CD1c-positive myeloid dendritic cell (primary cell): ENCODE measurements around the gene ATF7IP2.
"Not testable (repeated sequence)": the region's sequence is repeated elsewhere in the genome, so short reads cannot be mapped to it uniquely, and the experiment has no call there.

Experiments used
- DNase-seq: peaks from one replicate; pipeline ENCODE4 v3.0.0-alpha.2; 2016; ENCODE audit errors: extremely low spot score

ATF7IP2 gene

DNA sequence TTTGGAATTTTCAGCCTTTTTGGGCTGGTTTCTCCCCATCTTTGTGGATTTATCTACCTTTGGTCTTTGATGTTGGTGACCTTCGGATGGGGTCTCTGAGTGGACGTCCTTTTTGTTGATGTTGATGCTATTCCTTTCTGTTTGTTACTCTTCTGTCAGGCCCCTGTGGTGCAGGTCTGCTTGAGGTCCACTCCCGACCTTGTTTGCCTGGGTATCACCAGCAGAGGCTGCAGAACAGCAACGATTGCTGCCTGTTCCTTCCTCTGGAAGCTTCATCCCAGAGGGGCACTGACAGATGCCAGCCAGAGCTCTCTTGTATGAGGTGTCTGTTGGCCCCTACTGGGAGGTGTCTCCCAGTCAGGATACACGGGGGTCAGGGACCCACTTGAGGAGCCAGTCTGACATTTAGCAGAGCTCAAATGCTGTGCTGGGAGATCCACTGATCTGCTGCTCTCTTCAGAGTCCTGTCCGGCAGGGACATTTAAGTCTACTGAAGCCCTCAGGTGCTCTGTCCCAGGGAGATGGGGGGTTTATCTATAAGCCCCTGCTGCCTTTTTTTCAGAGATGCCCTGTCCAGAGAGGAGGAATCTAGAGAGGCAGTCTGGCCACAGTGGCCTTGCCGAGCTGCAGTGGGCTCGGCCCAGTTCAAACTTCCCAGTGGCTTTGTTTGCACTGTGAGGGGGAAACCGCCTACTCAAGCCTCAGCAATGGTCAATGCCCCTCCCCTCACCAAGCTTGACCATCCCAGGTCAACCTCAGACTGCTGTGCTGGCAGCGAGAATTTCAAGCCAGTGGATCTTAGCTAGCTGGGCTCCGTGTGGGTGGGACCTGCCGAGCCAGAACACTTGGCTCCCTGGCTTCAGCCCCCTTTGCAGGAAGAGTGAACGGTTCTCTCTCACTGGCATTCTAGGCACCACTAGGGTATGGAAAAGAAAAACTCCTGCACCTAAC, 66.6 kb downstream of the ATF7IP2 start:
- DNase-seq: not testable (repeated sequence)

DNA sequence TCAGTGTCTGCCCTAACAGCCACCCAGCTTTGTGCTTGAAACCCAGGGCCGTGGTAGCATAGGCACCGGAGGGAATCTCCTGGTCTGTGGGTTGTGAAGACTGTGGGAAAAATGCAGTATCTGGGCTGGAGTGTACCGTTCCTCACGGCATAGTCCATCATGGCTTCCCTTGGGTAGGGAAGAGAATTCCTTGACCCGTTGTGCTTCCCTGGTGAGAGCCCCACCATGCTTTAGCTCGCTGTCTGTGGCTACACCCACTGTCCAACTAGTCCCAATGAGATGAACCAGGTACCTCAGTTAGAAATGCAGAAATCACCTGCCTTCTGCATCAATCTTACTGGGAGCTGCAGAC, 67.3 kb downstream of the ATF7IP2 start:
- no peak for DNase-seq

DNA sequence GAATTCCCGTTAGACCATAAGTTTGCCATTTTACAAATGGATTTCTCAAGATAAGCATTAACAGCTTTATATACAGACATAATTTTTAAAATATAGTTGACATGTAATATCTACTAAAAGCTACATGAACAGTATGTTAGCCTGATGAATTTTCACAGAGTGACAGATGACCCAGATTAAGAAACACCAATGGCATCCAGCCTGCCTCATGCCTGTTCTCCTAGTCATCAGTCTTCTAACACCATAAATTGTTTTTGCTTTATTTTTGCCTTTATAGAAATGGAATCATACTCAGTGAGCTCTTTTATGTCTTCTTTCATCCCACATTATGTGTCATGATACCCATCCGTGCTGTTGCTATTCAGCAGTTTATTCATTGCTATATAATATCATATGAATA, 80.0 kb downstream of the ATF7IP2 start:
- no peak for DNase-seq

DNA sequence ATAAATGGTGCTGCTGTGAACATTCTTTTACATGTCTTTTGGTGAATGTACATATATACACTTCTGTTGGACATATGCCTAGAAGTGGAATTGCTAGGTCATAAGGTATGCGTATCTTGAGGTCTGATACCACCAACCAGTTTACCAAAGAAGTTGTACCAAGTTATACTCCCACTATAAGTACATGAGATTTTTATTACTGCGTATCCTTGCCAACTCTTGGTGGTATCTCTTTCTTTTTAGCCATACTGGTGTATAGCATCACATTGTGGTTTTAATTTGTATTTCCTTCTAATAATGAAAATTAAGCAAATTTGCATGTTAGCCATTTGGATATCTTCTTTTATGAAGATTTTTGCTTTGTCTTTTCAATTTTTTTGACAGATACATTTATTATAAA, 80.5 kb downstream of the ATF7IP2 start:
- no peak for DNase-seq

DNA sequence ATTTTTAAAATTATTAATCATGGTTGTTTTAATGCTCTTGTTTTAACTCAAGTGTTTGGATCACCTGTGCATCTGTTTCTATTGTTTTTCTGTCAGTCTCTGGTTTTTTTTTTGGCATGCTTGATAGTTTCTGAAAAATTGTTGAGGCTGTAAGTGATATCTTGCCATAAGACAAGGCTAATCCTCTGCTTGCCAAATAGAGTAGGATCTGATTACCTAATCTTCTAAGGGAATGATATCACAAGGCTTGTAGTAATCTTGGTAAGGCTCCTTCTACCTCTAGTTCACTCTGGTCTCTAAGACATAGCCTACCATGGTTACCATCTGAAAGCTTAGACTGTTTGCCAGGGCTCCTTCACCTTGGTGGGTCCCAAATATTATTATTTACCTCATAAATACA, 81.0 kb downstream of the ATF7IP2 start:
- no peak for DNase-seq

DNA sequence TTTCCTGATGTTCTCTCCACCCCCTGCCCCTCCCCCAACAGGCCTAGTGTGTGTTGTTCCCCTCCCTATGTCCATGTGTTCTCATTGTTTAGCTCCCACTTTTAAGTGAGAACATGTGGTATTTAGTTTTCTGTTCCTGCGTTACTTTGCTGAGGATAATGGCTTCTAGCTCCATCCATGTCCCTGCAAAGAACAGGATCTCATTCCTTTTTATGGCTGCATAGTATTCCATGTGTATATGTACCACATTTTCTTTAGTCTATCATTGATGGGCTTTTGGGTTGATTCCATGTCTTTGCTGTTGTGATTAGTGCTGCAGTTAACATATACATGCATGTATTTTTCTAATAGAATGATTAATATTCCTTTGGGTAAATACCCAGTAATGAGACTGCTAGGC, 90.8 kb downstream of the ATF7IP2 start:
- not testable (repeated sequence) for DNase-seq

DNA sequence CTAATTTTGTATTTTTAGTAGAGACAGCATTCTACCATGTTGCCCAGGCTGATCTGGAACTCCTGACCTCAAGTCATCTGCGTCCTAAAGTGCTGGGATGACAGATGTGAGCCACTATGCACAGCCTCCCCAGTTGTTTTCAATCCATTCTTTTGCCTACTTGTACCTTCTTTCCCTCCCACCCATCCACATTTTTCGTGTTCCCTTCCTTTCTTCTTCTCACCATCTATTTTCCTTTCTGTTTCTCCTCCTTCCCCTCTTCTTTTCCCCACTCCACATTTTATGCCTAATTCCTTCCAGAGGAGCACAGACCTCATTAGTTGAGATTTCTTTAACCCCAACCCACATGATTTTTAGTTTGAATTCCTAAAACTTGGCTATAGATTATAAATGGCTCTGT, 94.3 kb downstream of the ATF7IP2 start:
- DNase-seq: no peak

DNA sequence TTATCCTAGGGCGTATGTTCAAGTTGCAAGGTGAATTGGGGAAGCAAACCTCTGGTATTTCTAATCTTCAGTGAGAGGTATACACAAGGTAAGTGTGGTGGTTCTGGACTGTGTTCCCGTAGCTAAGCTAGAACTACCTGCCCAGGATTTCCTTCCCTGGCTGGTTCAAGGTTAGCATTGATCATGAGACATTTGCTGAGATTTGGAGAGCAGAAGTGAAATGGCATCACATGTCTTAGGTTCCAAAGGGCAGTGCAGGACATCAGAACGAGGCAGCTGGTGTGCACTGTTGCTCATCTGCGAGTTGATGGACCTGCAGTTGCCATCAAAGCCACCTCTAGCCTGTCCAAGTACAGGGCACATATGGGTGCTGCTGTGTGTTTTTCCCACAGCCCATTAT, 99.3 kb downstream of the ATF7IP2 start:
- DNase-seq: no peak

DNA sequence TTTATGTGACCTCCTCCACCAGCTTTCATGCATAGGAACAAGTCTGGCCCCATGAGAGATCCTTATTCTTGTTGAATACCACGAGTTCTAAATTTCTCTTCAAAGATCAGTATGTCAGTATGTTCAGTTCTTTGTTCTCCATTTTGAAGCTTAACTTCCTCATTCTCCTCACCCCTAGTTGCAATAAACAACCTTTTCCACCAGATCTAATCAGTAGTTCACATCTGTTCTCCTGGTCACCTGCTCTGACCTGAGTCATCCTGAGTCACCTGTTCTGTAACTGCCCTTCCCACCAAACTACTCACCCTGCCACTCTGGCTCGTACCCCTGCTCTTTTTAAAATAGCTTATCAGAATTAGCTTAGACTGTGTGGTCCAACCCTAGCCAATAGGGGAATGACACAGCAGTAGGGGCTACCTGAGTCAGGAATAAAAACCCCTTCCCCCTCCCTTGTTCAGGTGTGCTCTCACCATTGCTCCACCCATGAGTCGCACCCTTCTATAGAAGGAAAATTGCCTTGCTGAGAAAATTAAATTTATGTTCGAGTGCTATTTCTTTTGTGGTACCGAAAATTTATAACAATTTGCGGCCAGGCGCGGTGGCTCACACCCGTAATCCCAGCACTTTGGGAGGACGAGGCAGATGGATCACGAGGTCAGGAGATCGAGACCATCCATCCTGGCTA, 100.0 kb downstream of the ATF7IP2 start:
- peak; percentile 34 for DNase-seq

DNA sequence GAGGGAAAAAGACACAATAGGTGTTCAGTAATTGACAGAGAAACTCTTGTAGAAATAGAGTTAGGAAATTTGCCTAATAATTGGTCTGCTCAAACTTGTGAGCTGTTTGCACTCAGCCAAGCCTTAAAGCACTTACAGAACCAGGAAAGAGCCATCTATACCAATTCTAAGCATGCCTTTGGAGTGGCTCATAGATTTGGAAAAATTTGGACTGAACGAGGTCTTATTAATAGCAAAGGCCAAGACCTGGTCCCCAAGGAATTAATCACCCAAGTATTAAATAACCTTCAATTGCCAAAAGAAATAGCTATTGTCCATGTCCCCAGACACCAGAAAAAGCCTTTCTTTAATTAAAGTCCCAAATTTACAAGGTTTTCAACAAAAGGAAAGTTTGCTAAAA, 104.3 kb downstream of the ATF7IP2 start:
- DNase-seq: no peak

DNA sequence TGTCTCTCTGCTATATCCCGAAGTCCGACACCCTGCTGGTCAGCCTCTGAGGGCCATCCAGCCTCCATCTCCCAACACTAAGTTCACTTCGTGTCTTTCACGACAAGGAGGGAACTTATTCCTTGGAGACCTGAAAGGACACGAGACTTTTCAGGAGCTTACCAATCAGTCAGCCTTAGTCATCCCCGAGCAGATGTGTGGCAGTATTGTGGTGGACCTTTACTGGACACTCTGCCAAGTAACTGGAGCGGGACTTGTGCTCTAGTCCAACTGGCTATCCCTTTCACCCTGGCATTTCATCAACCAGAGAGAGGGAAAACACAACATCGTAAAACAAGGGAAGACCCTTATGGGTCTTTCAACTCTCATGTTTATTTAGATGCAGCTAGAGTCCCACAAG, 107.4 kb downstream of the ATF7IP2 start:
- no peak for DNase-seq

DNA sequence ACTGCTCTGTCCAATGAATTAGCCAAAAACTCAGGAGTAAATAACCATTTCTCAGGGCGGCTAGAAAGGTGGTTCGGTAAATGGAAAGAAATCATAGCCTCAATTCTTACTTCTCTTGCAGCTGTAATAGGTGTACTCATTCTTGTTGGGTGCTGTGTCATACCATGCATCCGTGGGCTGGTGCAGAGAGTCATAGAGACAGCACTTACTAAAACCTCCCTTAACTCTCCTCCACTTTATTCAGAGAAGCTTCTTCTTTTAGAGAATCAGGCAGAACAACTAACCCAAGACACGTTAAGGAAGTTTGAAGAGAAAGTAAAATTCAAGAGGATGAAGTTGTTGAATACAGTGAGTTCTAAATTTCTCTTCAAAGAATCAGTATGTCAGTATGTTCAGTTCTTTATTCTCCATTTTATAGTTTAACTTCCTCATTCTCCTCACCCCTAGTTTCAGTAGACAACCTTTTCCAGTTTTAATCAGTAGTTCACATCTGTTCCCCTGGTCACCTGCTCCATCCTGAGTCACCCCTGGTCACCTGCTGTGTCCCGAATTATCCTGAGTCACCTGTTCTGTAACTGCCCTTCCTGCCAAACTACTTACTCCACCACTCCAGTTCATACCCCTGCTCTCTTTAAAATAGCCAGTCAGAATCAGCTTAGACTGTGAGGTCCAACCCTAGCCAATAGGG, 108.6 kb downstream of the ATF7IP2 start:
- peak; percentile 14 for DNase-seq

DNA sequence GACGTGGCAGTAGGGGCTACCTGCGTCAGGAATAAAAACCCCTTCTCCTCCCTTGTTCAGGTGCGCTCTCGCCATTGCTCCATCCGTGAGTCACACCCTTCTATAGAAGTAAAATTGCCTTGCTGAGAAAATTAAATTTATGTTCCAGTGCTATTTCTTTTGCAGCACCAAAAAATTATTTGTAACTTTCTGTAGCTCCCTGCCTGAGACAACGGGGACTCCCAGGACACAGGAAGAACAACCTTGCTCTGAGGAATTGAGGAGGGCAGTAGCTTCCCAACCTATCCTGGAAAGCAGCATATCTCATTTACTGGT, 109.1 kb downstream of the ATF7IP2 start:
- no peak for DNase-seq

DNA sequence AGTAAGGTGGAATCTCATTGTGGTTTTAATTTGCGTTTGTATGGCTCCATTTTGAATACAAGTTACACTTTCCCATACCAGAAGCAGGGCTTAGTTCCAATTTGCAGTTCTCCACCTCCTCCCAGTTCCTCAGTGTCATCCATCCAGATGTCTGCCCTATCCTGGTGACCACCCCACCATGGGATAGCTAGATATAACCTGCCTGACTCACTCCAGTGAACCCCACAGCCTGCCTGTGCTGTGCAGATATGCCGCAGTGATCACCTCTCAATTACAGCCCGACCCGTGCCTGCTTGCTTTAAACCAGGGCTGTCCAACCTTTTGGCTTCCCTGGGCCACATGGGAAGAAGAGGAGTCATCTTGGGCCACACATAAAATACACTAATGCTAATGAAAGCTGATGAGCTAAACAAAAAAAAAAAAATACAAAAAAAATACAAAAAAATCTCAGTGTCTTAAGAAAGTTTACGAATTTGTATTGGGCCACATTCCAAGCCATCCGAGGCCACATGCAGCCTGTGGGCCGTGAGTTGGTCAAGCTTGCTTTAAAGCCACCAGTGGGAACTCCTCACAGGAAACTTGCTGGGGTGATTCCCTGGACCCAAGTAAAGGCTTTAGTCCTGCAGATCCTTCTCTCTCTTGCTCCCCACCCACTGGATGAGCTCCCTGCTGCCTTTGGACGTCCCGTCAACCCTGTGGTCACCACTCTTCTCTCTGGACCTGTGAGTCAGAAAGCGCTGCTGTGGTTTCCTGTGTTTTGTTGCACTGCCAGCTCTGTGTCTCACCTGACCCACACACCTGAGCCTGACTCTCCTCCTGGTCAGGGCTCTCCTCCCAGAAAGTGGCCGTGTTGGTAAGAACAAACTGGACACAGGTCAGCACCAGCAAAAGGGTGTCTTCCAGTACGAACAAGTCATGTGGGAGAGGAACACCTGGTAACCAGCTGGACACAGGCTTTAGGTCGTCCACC, 111.6 kb downstream of the ATF7IP2 start:
- DNase-seq: no peak

DNA sequence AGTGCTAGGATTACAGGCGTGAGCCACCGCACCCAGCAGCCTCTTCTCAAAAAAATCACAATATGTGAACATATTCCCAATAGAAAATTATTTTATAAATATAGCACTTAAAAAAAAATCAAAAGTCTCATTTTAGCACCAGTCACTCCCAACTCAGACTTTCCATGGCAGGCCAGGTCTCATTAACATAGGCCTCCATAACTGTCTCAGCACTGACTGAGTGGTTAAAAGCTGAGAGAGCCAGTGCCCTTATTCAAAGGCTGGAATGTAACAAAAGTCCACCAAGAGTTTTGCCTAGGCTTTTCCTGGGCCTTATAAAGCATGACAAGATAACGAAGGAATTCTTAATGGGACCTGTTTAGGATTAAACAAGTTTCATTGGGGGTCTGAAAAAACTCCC, 114.7 kb downstream of the ATF7IP2 start:
- no peak for DNase-seq

DNA sequence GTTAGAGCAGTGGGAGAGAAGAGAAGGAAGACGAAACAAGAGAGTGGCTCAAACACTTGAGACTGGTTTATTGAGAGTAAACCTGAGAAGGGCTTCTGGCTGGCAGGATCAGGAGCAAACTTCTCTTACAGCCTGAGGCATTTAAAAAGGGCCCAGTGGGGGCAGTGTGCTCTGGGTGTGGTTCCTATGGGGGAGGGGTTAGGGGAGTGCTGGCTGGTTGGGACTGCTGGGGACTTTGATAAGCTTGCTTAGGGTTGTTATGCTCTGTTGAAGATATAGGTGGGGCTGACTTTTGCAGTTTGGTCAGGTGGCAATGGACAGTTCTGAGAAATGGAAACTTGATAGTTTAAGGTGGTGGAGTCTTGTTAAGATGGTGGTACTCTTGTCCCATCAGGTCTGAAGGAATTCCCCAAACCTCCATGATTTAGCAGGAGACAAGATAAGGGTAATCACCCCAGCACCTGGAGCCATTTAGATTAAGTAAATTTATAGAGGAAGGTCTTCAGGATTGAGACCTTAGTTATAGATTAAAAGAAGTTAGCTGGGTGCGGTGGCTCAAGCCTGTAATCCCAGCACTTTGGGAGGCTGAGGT, 115.3 kb downstream of the ATF7IP2 start:
- no peak for DNase-seq

DNA sequence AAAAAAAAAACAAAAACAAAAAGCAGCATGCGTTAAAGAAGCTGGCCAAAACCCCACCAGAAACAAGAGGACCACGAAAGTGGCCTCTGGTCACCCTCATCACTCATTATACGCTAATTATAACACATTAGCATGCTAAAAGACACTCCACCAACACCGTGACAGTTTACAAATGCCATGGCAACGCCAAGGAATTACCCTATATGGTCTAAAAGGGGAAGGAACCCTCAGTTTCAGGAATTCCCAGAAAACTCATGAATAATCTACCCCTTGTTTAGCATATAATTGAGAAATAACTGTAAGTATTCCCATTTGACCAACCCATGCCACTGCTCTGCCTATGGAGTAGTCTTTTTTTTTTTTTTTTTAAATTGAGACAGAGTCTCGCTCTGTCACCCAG, 116.9 kb downstream of the ATF7IP2 start:
- DNase-seq: peak; percentile 53

DNA sequence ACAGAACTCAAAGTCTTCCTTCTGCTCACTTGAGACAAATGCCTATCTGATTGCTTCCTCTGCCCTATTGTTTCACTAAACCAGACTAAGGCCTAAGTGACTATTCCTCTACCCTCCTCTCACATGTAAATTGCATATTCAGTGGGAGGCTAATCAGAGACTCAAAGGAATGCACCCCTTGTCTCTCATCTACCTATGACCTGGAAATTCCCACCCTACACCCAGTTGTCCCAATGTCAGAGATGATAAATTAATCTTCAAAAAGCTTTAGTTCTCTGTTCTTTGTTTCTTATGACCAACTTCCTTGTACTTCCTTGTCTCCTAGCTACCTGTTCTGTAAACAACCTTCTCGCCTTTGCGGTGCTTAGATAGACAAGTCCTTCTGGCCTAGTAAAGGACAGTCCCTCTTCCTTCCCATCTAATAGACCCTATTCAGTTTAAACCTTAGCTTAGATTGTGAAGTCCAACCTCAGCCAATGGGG, 118.6 kb downstream of the ATF7IP2 start:
- DNase-seq: no peak

DNA sequence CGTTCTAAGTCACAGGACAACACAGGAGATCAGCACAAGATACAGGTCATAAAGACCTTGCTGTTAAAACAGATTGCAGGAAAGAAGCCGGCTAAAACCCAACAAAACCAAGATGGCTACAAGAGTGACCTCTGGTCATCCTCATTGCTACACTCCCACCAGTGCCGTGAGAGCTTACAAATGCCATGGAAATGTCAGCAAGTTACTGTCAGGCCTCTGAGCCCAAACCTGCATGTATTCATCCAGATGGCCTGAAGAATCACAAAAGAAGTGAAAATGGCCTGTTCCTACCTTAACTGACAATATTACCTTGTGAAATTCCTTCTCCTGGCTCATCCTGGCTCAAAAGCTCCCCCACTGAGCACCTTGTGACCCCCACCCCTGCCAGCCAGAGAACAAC, 119.4 kb downstream of the ATF7IP2 start:
- not testable (repeated sequence) for DNase-seq

DNA sequence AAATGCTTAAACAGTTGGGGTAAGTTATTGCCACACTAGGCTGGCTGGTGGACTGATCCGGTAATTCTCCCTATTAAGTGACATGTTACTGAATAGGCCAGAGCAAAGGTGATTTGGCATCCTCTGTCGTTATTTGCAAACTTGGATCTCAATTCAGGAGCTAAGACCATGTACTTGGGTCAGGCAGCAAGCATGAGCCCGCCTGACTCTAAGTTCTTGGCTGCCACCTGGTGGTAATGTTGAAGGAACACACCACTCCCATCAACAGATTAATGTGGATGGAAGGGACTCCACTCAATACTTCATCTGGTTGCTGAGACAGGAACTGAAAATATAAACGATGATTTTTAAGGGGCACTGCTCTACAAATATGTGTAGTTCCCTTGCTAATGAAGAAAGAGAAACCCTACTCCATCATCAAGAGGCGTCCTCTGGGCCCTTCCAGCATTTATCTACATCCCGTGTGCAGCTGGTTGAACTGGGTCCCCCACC, 123.7 kb downstream of the ATF7IP2 start:
- peak; percentile 78 for DNase-seq

DNA sequence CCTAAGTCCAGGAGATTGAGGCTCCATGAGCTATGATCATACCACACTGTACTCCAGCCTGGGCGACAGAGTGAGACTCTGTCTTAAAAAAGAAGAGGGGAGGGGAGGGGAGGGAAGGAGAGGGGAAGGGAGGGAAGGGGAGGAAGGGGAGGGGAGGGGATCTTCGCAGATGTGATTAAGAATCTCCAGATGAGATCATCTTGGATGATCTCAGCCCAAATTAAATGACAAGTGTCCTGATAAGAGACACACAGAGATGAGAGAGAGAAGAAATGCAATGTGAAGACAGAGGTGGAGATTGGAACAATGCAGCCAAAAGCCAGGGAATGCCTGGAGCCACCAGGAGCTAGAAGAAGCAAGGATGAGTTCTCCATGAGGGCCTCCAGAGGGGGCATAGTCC, 124.4 kb downstream of the ATF7IP2 start:
- DNase-seq: no peak
